Skeletal muscle tissue (tissue), 1 donor: ENCODE results near the gene DUSP23. TPM values are rescaled to one million over a fixed set of nuclear protein-coding genes. Genes with fewer than 3 reads are reported as not detected.

Experiments used
- total RNA-seq: library from RNA; depleted of rRNA; stranded (reverse); fragments of >200 nt; gene quantifications from one replicate; pipeline ENCODE4 v1.2.3, GENCODE V29; 2014

Gene DUSP23
- total RNA-seq, 1 donor from 2014 or later = 7.3 TPM

Other genes starting within 250 kb of the DUSP23 start
- gene OR10J5, start 245.0 kb upstream of the DUSP23 start, total RNA-seq = not detected
- gene APCS, start 193.1 kb upstream of the DUSP23 start, total RNA-seq = 0.52 TPM
- gene CRP, start 66.4 kb upstream of the DUSP23 start, total RNA-seq = not detected
- gene FCRL6, start 21.4 kb downstream of the DUSP23 start, total RNA-seq = not detected
- gene SLAMF8, start 45.9 kb downstream of the DUSP23 start, total RNA-seq = 1.6 TPM
- not detected for gene VSIG8, start 81.7 kb downstream of the DUSP23 start, total RNA-seq
- gene CFAP45, start 119.2 kb downstream of the DUSP23 start, total RNA-seq = not detected
- 85.1 TPM for gene TAGLN2, start 144.5 kb downstream of the DUSP23 start, total RNA-seq
- gene IGSF9, start 164.7 kb downstream of the DUSP23 start, total RNA-seq = under 0.01 TPM
- not detected for gene SLAMF9, start 173.3 kb downstream of the DUSP23 start, total RNA-seq